K562 (cell line): Measurements from ENCODE around the gene NUP85. TPM values are rescaled to one million over a fixed set of nuclear protein-coding genes. Genes with fewer than 3 reads are reported as not detected.

Experiments
- ARID2 ChIP-seq: fragments of 450-650 bp; IDR thresholded peaks from 2 replicates; pipeline ENCODE4 v1.6.1; 2017; ENCODE audit warnings: antibody characterized with exemption, mild to moderate bottlenecking
- DNMT1 ChIP-seq: fragments of 450-650 bp; IDR thresholded peaks from 2 replicates; pipeline ENCODE4 v1.6.1; 2016; ENCODE audit warnings: antibody characterized with exemption, mild to moderate bottlenecking
- ELF2 ChIP-seq: fragments of 250-450 bp; sonication (Bioruptor Pico); IDR thresholded peaks from 2 replicates; pipeline ENCODE4 v1.5.0; 2021; ENCODE audit warnings: mild to moderate bottlenecking
- ETV1 ChIP-seq: fragments of 450-650 bp; conservative IDR thresholded peaks from 2 replicates; pipeline ENCODE4 v1.6.1; 2016; ENCODE audit warnings: missing genetic modification characterization, control low read depth, low read depth, missing compliant biosample characterization
- FIP1L1 ChIP-seq: fragments of 200-400 bp; formaldehyde crosslinking; IDR thresholded peaks from 2 replicates; pipeline ENCODE4 v1.6.1; 2018; ENCODE audit warnings: mild to moderate bottlenecking, low read depth, low read length; ENCODE audit not compliant: poor library complexity, severe bottlenecking
- FOXM1 ChIP-seq, 2 experiments: fragments of 450-650 bp in 1 of 2; sonication (generic) in 1 of 2; formaldehyde crosslinking in 1 of 2; IDR thresholded peaks; 2 replicates each; pipeline versions ENCODE4 v1.6.1 to v1.9.0; 2017 to 2022; ENCODE audit warnings: low read depth in 2 of 2, mild to moderate bottlenecking in 2 of 2, missing genetic modification reagents in 1 of 2, moderate library complexity in 1 of 2
- GTF2E2 ChIP-seq: fragments of 200-800 bp; sonication (Bioruptor generic); IDR thresholded peaks from 2 replicates; pipeline ENCODE4 v1.6.1; 2016; ENCODE audit warnings: missing genetic modification characterization, missing compliant biosample characterization
- HIVEP1 ChIP-seq: fragments of 250-450 bp; sonication (Bioruptor Pico); IDR thresholded peaks from 2 replicates; pipeline ENCODE4 v1.4.0; 2020; ENCODE audit warnings: mild to moderate bottlenecking
- HMG20B ChIP-seq: fragments of 250-450 bp; sonication (Bioruptor Pico); IDR thresholded peaks from 2 replicates; pipeline ENCODE4 v1.5.0; 2021; ENCODE audit warnings: mild to moderate bottlenecking
- HNRNPL ChIP-seq: fragments of 200-400 bp; formaldehyde crosslinking; IDR thresholded peaks from 2 replicates; pipeline ENCODE4 v1.6.1; 2017; ENCODE audit warnings: low read depth, mild to moderate bottlenecking, low read length
- LCOR ChIP-seq: sonication (generic); formaldehyde crosslinking; IDR thresholded peaks from 2 replicates; pipeline ENCODE4 v1.8.0; 2022; ENCODE audit warnings: mild to moderate bottlenecking, missing genetic modification reagents
- NR2C2 ChIP-seq, 2 experiments: fragments of 200-800 bp in 1 of 2; sonication (Bioruptor generic) in 1 of 2; sonication (generic) in 1 of 2; formaldehyde crosslinking in 1 of 2; IDR thresholded peaks; 2 replicates each; pipeline versions ENCODE4 v1.6.1 to v1.8.0; 2016 to 2022; ENCODE audit warnings: mild to moderate bottlenecking in 1 of 2, missing compliant biosample characterization in 1 of 2, missing genetic modification characterization in 1 of 2, missing genetic modification reagents in 1 of 2
- POLR2AphosphoS2 ChIP-seq: IDR thresholded peaks from 2 replicates; pipeline ENCODE4 v1.6.1; 2012; ENCODE audit warnings: low read length, improper control_type of control experiment
- PYGO2 ChIP-seq: fragments of 450-650 bp; IDR thresholded peaks from 2 replicates; pipeline ENCODE4 v1.6.1; 2016; ENCODE audit warnings: mild to moderate bottlenecking, missing genetic modification characterization, moderate library complexity, missing compliant biosample characterization
- RBBP5 ChIP-seq: fragments of 200-600 bp; sonication (generic); IDR thresholded peaks from 2 replicates; pipeline ENCODE4 v1.6.1; 2012; ENCODE audit warnings: borderline replicate concordance, mild to moderate bottlenecking, low read length, control low read depth, inconsistent platforms; ENCODE audit not compliant: insufficient read depth, poor library complexity, severe bottlenecking
- RBM17 ChIP-seq: fragments of 200-400 bp; formaldehyde crosslinking; IDR thresholded peaks from 2 replicates; pipeline ENCODE4 v1.6.1; 2017; ENCODE audit warnings: low read depth, mild to moderate bottlenecking, low read length, borderline replicate concordance
- RBM39 ChIP-seq: fragments of 200-400 bp; formaldehyde crosslinking; optimal IDR thresholded peaks from 2 replicates; pipeline ENCODE3; 2018; ENCODE audit warnings: low read depth, low read length
- SP1 ChIP-seq: sonication (generic); formaldehyde crosslinking; IDR thresholded peaks from 2 replicates; pipeline ENCODE4 v1.8.1; 2022; ENCODE audit warnings: mild to moderate bottlenecking, missing genetic modification reagents
- SRF ChIP-seq, 2 experiments: fragments of 250-450, 450-650 bp in 1 of 2; sonication (Bioruptor Pico) in 1 of 2; sonication (generic) in 1 of 2; formaldehyde crosslinking; IDR thresholded peaks; 2 replicates each; pipeline versions ENCODE4 v1.5.0 to v1.5.1; 2020 to 2022; ENCODE audit warnings: mild to moderate bottlenecking in 1 of 2, missing genetic modification reagents in 1 of 2
- STAG1 ChIP-seq: sonication (generic); formaldehyde crosslinking; IDR thresholded peaks from 2 replicates; pipeline ENCODE4 v1.5.0; 2020; ENCODE audit warnings: missing genetic modification reagents, borderline replicate concordance
- ZC3H4 ChIP-seq: sonication (generic); formaldehyde crosslinking; IDR thresholded peaks from 2 replicates; pipeline ENCODE4 v1.9.0; 2021; ENCODE audit warnings: missing genetic modification reagents, borderline replicate concordance
- ZEB2 ChIP-seq: fragments of 450-650 bp; IDR thresholded peaks from 2 replicates; pipeline ENCODE4 v1.6.1; 2016
- ZKSCAN3 ChIP-seq: fragments of 250-450 bp; sonication (Bioruptor Pico); IDR thresholded peaks from 2 replicates; pipeline ENCODE4 v1.4.0; 2020
- ZNF121 ChIP-seq: sonication (generic); formaldehyde crosslinking; conservative IDR thresholded peaks from 2 replicates; pipeline ENCODE4 v1.8.0; 2022; ENCODE audit warnings: missing genetic modification reagents
- ZNF3 ChIP-seq: fragments of 250-450 bp; sonication (Bioruptor Pico); IDR thresholded peaks from 2 replicates; pipeline ENCODE4 v1.5.0; 2021; ENCODE audit warnings: mild to moderate bottlenecking, moderate library complexity
- ZNF584 ChIP-seq: fragments of 200-800 bp; sonication (Bioruptor generic); IDR thresholded peaks from 2 replicates; pipeline ENCODE4 v1.6.1; 2016; ENCODE audit warnings: low read depth, mild to moderate bottlenecking, missing genetic modification characterization, missing compliant biosample characterization
- polyA plus RNA-seq, 8 experiments: library from polyadenylated mRNA; depleted of rRNA in 4 of 8; stranded (reverse) in 5 of 8; unstranded in 3 of 8; fragments of >200 nt; fragmentation: Nextera tagmentation in 2 of 8; fragmentation: Illumina TruSeq in 1 of 8; extraction: Ambion mirVana in 2 of 8; extraction: Trizol in 1 of 8; gene quantifications; 2 replicates each; pipeline versions ENCODE4 v1.2.1 to v1.2.3, GENCODE V29; 2011 to 2014; ENCODE audit warnings: inconsistent platforms in 1 of 8, missing spikeins in 1 of 8
- total RNA-seq, 7 experiments: library from RNA; depleted of rRNA in 6 of 7; stranded (reverse); fragments of >200 nt in 6 of 7; fragmentation: Illumina TruSeq in 2 of 7; extraction: Trizol in 2 of 7; gene quantifications; 2 replicates each; pipeline versions ENCODE4 v1.2.1 to v1.2.3, GENCODE V29; 2011 to 2021; ENCODE audit warnings: low replicate concordance in 1 of 7
- TF ChIP-seq, protein P1 (sequence below): fragments of 450-650 bp; IDR thresholded peaks from 2 replicates; pipeline ENCODE4 v1.6.1; 2016
- TF ChIP-seq, protein P2 (sequence below): conservative IDR thresholded peaks from 2 replicates; pipeline ENCODE4 v1.6.1; 2011; ENCODE audit warnings: low read depth, mild to moderate bottlenecking, low read length; ENCODE audit not compliant: control insufficient read depth

Gene NUP85
- total and polyA plus RNA-seq, 9 of the 15 experiments (the other 6 are each of a cell fraction or from before 2014, with no cell fraction given): 50.2 to 177 (median 110) TPM

DNA sequence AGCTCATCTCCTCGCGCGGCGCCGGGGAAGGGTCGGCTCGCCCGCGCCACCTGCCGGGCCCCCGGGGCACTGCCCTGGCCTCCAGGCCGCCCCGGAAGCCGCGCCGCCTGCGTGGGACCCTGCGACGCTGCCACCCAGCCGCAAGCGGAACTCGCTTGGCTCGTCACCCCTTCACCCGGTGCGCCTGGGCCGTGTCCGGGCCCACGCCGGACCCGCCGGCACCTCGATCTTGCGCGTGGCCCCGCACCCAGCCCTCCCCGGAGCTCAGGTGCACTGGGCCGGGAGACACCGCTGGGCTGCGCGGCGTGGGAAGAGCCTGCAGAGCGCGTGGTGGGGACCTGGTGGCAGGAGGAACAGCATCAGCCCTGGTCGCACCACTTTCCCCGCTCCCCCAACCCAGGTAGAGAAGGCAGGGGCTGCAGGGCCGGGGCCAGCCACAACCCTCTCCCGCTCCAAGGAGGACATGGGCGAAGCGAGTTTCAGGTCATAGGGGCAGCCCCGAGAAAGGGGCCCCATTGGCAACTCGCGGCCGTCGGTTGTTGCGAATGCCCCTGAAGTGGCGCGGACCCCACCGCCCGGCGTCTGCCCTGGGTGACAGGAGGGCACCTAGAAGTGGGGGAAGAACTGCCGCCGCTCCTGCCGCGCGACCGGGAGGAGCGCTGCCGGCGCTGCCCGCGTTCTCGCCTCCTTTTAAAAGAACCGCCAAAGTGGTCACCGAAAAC lies 65.9 kb downstream of the NUP85 start (continued):
- TF ChIP-seq ZC3H4 (CRISPR knock-in tag) (0 out of 2 replicates have a peak, but pooled peaks have one; percentile 38), ARID2 (no peak), ETV1 (peak; percentile 37), RBBP5 (peak; percentile 50), HIVEP1 (CRISPR knock-in tag) (no peak), FIP1L1 (peak; percentile 93), RBM39 (peak; percentile 68), DNMT1 (no peak), ZNF3 (CRISPR knock-in tag) (no peak), ZNF584 (CRISPR knock-in tag) (no peak), ELF2 (CRISPR knock-in tag) (peak; percentile 78; the same call in 1 of the 2 replicates), ZNF121 (CRISPR knock-in tag) (no peak), RBM17 (no peak), NR2C2 (CRISPR knock-in tag; IDR thresholded peaks at IDR 0.05) (peak; percentile 76), NR2C2 (tag; IDR thresholded peaks at IDR 0.05) (peak; percentile 93), ZKSCAN3 (CRISPR knock-in tag) (no peak), POLR2AphosphoS2 (no peak), LCOR (0 out of 2 replicates have a peak, but pooled peaks have one; percentile 44), SRF (CRISPR knock-in tag; IDR thresholded peaks at IDR 0.05) (no peak), FOXM1 (IDR thresholded peaks at IDR 0.05; ENCODE audit: low read depth) (no peak), FOXM1 (CRISPR knock-in tag; IDR thresholded peaks at IDR 0.05; ENCODE audit: low read depth) (peak; percentile 44; the same call in 1 of the 2 replicates), SP1 (CRISPR knock-in tag) (0 out of 2 replicates have a peak, but pooled peaks have one; percentile 30), GTF2E2 (no peak), HMG20B (no peak), PYGO2 (tag) (no peak), STAG1 (CRISPR knock-in tag) (no peak), ZEB2 (no peak), HNRNPL (peak; percentile 58; the same call in 1 of the 2 replicates)
- TF ChIP-seq, protein P1, sequence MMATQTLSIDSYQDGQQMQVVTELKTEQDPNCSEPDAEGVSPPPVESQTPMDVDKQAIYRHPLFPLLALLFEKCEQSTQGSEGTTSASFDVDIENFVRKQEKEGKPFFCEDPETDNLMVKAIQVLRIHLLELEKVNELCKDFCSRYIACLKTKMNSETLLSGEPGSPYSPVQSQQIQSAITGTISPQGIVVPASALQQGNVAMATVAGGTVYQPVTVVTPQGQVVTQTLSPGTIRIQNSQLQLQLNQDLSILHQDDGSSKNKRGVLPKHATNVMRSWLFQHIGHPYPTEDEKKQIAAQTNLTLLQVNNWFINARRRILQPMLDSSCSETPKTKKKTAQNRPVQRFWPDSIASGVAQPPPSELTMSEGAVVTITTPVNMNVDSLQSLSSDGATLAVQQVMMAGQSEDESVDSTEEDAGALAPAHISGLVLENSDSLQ: no peak
- TF ChIP-seq, protein P2, sequence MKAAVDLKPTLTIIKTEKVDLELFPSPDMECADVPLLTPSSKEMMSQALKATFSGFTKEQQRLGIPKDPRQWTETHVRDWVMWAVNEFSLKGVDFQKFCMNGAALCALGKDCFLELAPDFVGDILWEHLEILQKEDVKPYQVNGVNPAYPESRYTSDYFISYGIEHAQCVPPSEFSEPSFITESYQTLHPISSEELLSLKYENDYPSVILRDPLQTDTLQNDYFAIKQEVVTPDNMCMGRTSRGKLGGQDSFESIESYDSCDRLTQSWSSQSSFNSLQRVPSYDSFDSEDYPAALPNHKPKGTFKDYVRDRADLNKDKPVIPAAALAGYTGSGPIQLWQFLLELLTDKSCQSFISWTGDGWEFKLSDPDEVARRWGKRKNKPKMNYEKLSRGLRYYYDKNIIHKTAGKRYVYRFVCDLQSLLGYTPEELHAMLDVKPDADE: peak; percentile 65; the same call in 1 of the 2 replicates
